ENCODE results near the gene LMNB1. TPM values are rescaled to one million over a fixed set of nuclear protein-coding genes. Genes with fewer than 3 reads are reported as not detected.

Gene LMNB1
- polyA plus RNA-seq, 1 donor (not counting 4 experiments of a cell fraction or from before 2014, with no cell fraction given) = 11.0 TPM

- no peaks in the 10 kb centered on the region for H3K9me3 ChIP-seq (ENCODE audit: control insufficient read depth, low read depth, low read length)
- H3K27ac ChIP-seq (ENCODE audit: control insufficient read depth, insufficient read depth, low read length) = no peak overlapping the region
- no peaks in the 10 kb centered on the region for H3K36me3 ChIP-seq (ENCODE audit: control insufficient read depth in 2 of 2, extremely low read depth in 1 of 2, insufficient read depth in 2 of 2, low read length in 2 of 2)
- no peak overlapping the region for H3K4me3 ChIP-seq (ENCODE audit: control insufficient read depth in 2 of 3, extremely low read depth in 1 of 3, insufficient read depth in 2 of 3, low read depth in 1 of 3, low read length in 3 of 3)
- DNase-seq (ENCODE audit: low read depth, low spot score) (no peak), FAIRE-seq (no peak)
- no peaks in the 10 kb centered on the region for H3K79me2 ChIP-seq (ENCODE audit: control insufficient read depth, insufficient read depth, low read length)
- H4K20me1 ChIP-seq (ENCODE audit: control insufficient read depth, extremely low read depth, insufficient read depth, low read length) = no peaks in the 10 kb centered on the region
- dilution Hi-C loops (cut with MboI; ENCODE audit: extremely low pct_ligation_motif_present, low sequenced_read_pairs) = no loop called here
- no peak overlapping the region for H3K9ac ChIP-seq (ENCODE audit: control insufficient read depth, extremely low read depth, insufficient read depth, low read length)
- no peaks in the 10 kb centered on the region for H3K9me1 ChIP-seq (ENCODE audit: control insufficient read depth, extremely low read depth, insufficient read depth, low read length)
- H3K27me3 ChIP-seq (ENCODE audit: control insufficient read depth, extremely low read depth, insufficient read depth, low read length) = no peaks in the 10 kb centered on the region
- no peak overlapping the region for H3K4me2 ChIP-seq (ENCODE audit: control insufficient read depth, extremely low read depth, insufficient read depth, low read depth, low read length)
- H3K4me1 ChIP-seq (ENCODE audit: control insufficient read depth, extremely low read depth, insufficient read depth, low read length) = peaks cover 11% of the 10 kb centered on the region
- no peak for TF ChIP-seq CTCF (optimal IDR thresholded peaks at IDR 0.05 in 1 of 3, IDR thresholded peaks at IDR 0.05 in 1 of 3, conservative IDR thresholded peaks at IDR 0.05 in 1 of 3; ENCODE audit: extremely low read depth in 1 of 3, insufficient read depth in 2 of 3, low read length in 3 of 3)
- TF ChIP-seq EZH2 (IDR thresholded peaks at IDR 0.05; ENCODE audit: low read length) = no peak
- no peak overlapping the region for H2AFZ ChIP-seq (ENCODE audit: control insufficient read depth, low read length)
These were observed 105.1 kb downstream of the LMNB1 start for GRCh38 chr5:126881821-126882600.

DNA sequence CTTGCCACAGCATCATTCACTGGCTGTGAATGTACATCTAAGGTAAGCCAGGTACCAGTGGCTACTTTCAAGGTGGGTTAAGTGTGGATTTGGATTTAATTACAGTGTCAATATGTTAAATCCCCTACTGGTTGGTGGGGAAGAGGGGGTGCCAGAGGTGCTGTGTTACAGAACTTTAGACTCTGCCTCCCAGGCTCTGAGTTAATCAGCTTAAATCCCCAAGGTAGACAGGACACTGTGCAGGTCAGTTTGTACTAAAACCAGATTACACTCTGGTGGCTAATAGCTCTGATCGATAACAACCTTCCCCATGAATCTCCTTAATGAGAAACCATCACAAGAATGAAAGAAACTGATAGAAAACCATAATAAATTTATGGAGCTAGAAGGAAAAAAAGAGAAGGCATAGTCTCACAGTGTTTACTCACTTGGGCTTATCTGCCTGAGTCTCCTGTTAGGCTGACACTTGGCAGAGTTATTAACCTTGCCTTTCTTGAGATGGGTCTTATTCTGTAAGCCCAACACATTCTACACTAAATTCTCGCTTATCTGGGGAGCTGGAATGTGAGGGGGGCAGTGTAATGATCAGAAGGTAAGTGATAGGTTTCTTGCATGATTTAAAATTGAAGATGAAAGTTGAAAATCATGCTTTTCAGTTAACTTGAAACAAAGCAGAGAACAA is 106.8 kb downstream of the LMNB1 start:
- Histone ChIP-seq H4K20me1 (ENCODE audit: control insufficient read depth, extremely low read depth, insufficient read depth, low read length) (no peaks in the 10 kb centered on the region), H3K9ac (ENCODE audit: control insufficient read depth, extremely low read depth, insufficient read depth, low read length) (no peak overlapping the region), H3K9me1 (ENCODE audit: control insufficient read depth, extremely low read depth, insufficient read depth, low read length) (no peaks in the 10 kb centered on the region), H3K4me2 (ENCODE audit: control insufficient read depth, extremely low read depth, insufficient read depth, low read depth, low read length) (no peak overlapping the region), H2AFZ (ENCODE audit: control insufficient read depth, low read length) (no peak overlapping the region), H3K4me1 (ENCODE audit: control insufficient read depth, extremely low read depth, insufficient read depth, low read length) (peaks cover 11% of the 10 kb centered on the region), H3K9me3 (ENCODE audit: control insufficient read depth, low read depth, low read length) (no peaks in the 10 kb centered on the region), H3K27me3 (ENCODE audit: control insufficient read depth, extremely low read depth, insufficient read depth, low read length) (no peaks in the 10 kb centered on the region), H3K36me3 (ENCODE audit: control insufficient read depth in 2 of 2, extremely low read depth in 1 of 2, insufficient read depth in 2 of 2, low read length in 2 of 2) (no peaks in the 10 kb centered on the region), H3K27ac (ENCODE audit: control insufficient read depth, insufficient read depth, low read length) (no peak overlapping the region), H3K79me2 (ENCODE audit: control insufficient read depth, insufficient read depth, low read length) (no peaks in the 10 kb centered on the region), H3K4me3 (ENCODE audit: control insufficient read depth in 2 of 3, extremely low read depth in 1 of 3, insufficient read depth in 2 of 3, low read depth in 1 of 3, low read length in 3 of 3) (no peak overlapping the region)
- no peak for DNase-seq (ENCODE audit: low read depth, low spot score)
- dilution Hi-C loops (cut with MboI; ENCODE audit: extremely low pct_ligation_motif_present, low sequenced_read_pairs) = no loop called here
- FAIRE-seq = no peak
- TF ChIP-seq CTCF (optimal IDR thresholded peaks at IDR 0.05 in 1 of 3, IDR thresholded peaks at IDR 0.05 in 1 of 3, conservative IDR thresholded peaks at IDR 0.05 in 1 of 3; ENCODE audit: extremely low read depth in 1 of 3, insufficient read depth in 2 of 3, low read length in 3 of 3) = no peak
- no peak for TF ChIP-seq EZH2 (IDR thresholded peaks at IDR 0.05; ENCODE audit: low read length)

Measured in keratinocyte (primary cell).